Thyroid gland (tissue), 4 donors: Measurements from ENCODE around the gene KRT40. TPM values are rescaled to one million over a fixed set of nuclear protein-coding genes. Genes with fewer than 3 reads are reported as not detected.

ENCODE experiments used
- DNase-seq, 2 donors: peaks; one replicate each; pipeline ENCODE4 v3.0.0-alpha.2; 2019
- H3K27ac ChIP-seq, 3 donors: fragments of 200-600 bp; sonication (generic); 1 replicate in 2 of 3; 2 replicates in 1 of 3; pipeline ENCODE4 v1.5.1; 2016 to 2019; ENCODE audit warnings: mild to moderate bottlenecking in 1 of 3, moderate library complexity in 1 of 3
- H3K27me3 ChIP-seq: fragments of 200-600 bp; sonication (generic); one replicate; pipeline ENCODE4 v1.5.1; 2019
- H3K36me3 ChIP-seq, 2 donors: fragments of 200-600 bp; sonication (generic); one replicate each; pipeline ENCODE4 v1.5.1; 2016 to 2019
- H3K4me1 ChIP-seq, 2 donors: fragments of 200-600 bp; sonication (generic); one replicate each; pipeline ENCODE4 v1.5.1; 2017 to 2019
- H3K4me3 ChIP-seq, 3 donors: fragments of 200-600 bp; sonication (generic); replicated peaks in 1 of 3; 1 replicate in 2 of 3; 2 replicates in 1 of 3; pipeline ENCODE4 v1.5.1; 2016; ENCODE audit warnings: mild to moderate bottlenecking in 1 of 3
- H3K9me3 ChIP-seq: fragments of 200-600 bp; sonication (generic); one replicate; pipeline ENCODE4 v1.5.1; 2017
- CTCF ChIP-seq, 6 experiments: fragments of 200-600 bp in 3 of 6; fragments of 450-650 bp in 3 of 6; sonication (generic) in 3 of 6; IDR thresholded peaks; one replicate each; pipeline ENCODE4 v1.5.1; 2016 to 2019; ENCODE audit warnings: antibody characterized with exemption in 6 of 6, mild to moderate bottlenecking in 2 of 6, inconsistent platforms in 1 of 6, moderate library complexity in 1 of 6
- POLR2A ChIP-seq, 2 donors: fragments of 450-650 bp; IDR thresholded peaks; one replicate each; pipeline ENCODE4 v1.6.1; 2017; ENCODE audit warnings: antibody characterized with exemption in 2 of 2, mild to moderate bottlenecking in 2 of 2, moderate library complexity in 1 of 2
- WGBS, 2 donors: methylation state at CpG; one replicate each; pipeline ENCODE4 v1.1.5; 2017; 5-methylcytosine and 5-hydroxymethylcytosine counted together
- intact Hi-C: fragments of 100-400 bp; cut with DNase I; formaldehyde crosslinking; loops from one replicate; pipeline ENCODE4 v1.15.1; 2023
- small RNA-seq: library from RNA; depleted of rRNA; stranded (forward); fragments of <200 nt; gene quantifications from one replicate; pipeline ENCODE3, GENCODE V24; 2016
- total RNA-seq, 4 donors: library from RNA; depleted of rRNA; stranded (reverse); fragments of >200 nt; gene quantifications; one replicate each; pipeline ENCODE4 v1.2.3, GENCODE V29; 2016

The KRT40 gene
- total RNA-seq, 4 donors from 2014 or later = not detected

GRCh38 chr17:40935624-40936023, 48.5 kb downstream of the KRT40 start:
- Histone ChIP-seq H3K4me3 (no peak overlapping the region), H3K4me1 (peaks cover 0 to 10% of the 10 kb centered on the region in 2 donors), H3K27ac (no peak overlapping the region), H3K36me3 (no peaks in the 10 kb centered on the region), H3K27me3 (no peaks in the 10 kb centered on the region), H3K9me3 (no peaks in the 10 kb centered on the region)
- 72 to 82% methylated on average over 3 of the region's 3 CpGs for WGBS, 2 donors
- no peak for TF ChIP-seq POLR2A (IDR thresholded peaks at IDR 0.05)
- no peak for TF ChIP-seq CTCF (IDR thresholded peaks at IDR 0.05)
- intact Hi-C loops = no loop called here
- no peak for DNase-seq

GRCh38 chr17:40932608-40933007, 51.5 kb downstream of the KRT40 start:
- Histone ChIP-seq H3K4me1 (peaks cover 0 to 10% of the 10 kb centered on the region in 2 donors), H3K4me3 (no peak overlapping the region), H3K36me3 (no peaks in the 10 kb centered on the region), H3K27ac (no peak overlapping the region), H3K9me3 (no peaks in the 10 kb centered on the region), H3K27me3 (no peaks in the 10 kb centered on the region)
- 30% methylated on average over 2 of the region's 2 CpGs for WGBS, 2 donors
- no peak for TF ChIP-seq POLR2A (IDR thresholded peaks at IDR 0.05)
- TF ChIP-seq CTCF (IDR thresholded peaks at IDR 0.05) = no peak
- intact Hi-C loops = no loop called here
- peak in 1 of 2 donors; percentile 17 for DNase-seq

- Histone ChIP-seq H3K4me3 (no peak overlapping the region), H3K27me3 (no peaks in the 10 kb centered on the region), H3K36me3 (no peaks in the 10 kb centered on the region), H3K9me3 (no peaks in the 10 kb centered on the region), H3K4me1 (peaks cover 0 to 10% of the 10 kb centered on the region in 2 donors), H3K27ac (no peak overlapping the region)
- 72 to 83% methylated on average over 3 of the region's 3 CpGs for WGBS, 2 donors
- TF ChIP-seq POLR2A (IDR thresholded peaks at IDR 0.05) = no peak
- intact Hi-C loops = no loop called here
- no peak for DNase-seq
Observed at GRCh38 chr17:40931311-40931710, 52.8 kb downstream of the KRT40 start.

Small RNA genes lying within 50 kb of the gene (small RNA-seq; reads per million reads assigned to genes)
- gene KRTAP3-4P = not detected

Other genes starting within 250 kb of the KRT40 start
- gene KRT25, start 229.0 kb downstream of the KRT40 start, total RNA-seq = not detected
- not detected for gene KRT26, start 212.1 kb downstream of the KRT40 start, total RNA-seq
- not detected for gene KRT27, start 201.8 kb downstream of the KRT40 start, total RNA-seq
- gene KRT28, start 184.4 kb downstream of the KRT40 start, total RNA-seq = not detected
- gene KRT10, start 161.7 kb downstream of the KRT40 start, total RNA-seq = 10 to 100 TPM in 2 of 4 donors, 1 to 10 TPM in 2; 1.3 to 10.8 (median 8.8) TPM
- gene KRT12, start 117.1 kb downstream of the KRT40 start, total RNA-seq = not detected
- not detected for gene KRT20, start 99.1 kb downstream of the KRT40 start, total RNA-seq
- gene KRT23, start 46.7 kb downstream of the KRT40 start, total RNA-seq = 1 to 10 TPM in 1 of 4 donors, not detected in 3; 4.6 TPM
- gene KRT39, start 17.4 kb downstream of the KRT40 start, total RNA-seq = not detected
- not detected for gene KRTAP3-3, start 9.8 kb upstream of the KRT40 start, total RNA-seq
- not detected for gene KRTAP3-2, start 15.6 kb upstream of the KRT40 start, total RNA-seq
- not detected for gene KRTAP3-1, start 24.8 kb upstream of the KRT40 start, total RNA-seq
- not detected for gene KRTAP1-5, start 42.9 kb upstream of the KRT40 start, total RNA-seq
- not detected for gene KRTAP1-4, start 45.9 kb upstream of the KRT40 start, total RNA-seq
- gene KRTAP1-3, start 50.5 kb upstream of the KRT40 start, total RNA-seq = not detected
- not detected for gene KRTAP1-1, start 57.1 kb upstream of the KRT40 start, total RNA-seq
- not detected for gene KRTAP2-1, start 63.0 kb upstream of the KRT40 start, total RNA-seq
- gene KRTAP2-2, start 70.9 kb upstream of the KRT40 start, total RNA-seq = not detected
- gene KRTAP2-3, start 75.8 kb upstream of the KRT40 start, total RNA-seq = not detected
- gene KRTAP2-4, start 81.6 kb upstream of the KRT40 start, total RNA-seq = not detected
- not detected for gene KRTAP4-7, start 99.8 kb upstream of the KRT40 start, total RNA-seq
- not detected for gene KRTAP4-8, start 113.8 kb upstream of the KRT40 start, total RNA-seq
- not detected for gene KRTAP4-16, start 117.9 kb upstream of the KRT40 start, total RNA-seq
- not detected for gene KRTAP4-9, start 121.1 kb upstream of the KRT40 start, total RNA-seq
- gene KRTAP4-11, start 134.0 kb upstream of the KRT40 start, total RNA-seq = not detected
- not detected for gene KRTAP4-12, start 139.9 kb upstream of the KRT40 start, total RNA-seq
- not detected for gene KRTAP4-6, start 156.2 kb upstream of the KRT40 start, total RNA-seq
- not detected for gene KRTAP4-5, start 165.5 kb upstream of the KRT40 start, total RNA-seq
- not detected for gene KRTAP4-4, start 176.4 kb upstream of the KRT40 start, total RNA-seq
- gene KRTAP4-3, start 183.9 kb upstream of the KRT40 start, total RNA-seq = not detected
- not detected for gene KRTAP4-2, start 193.9 kb upstream of the KRT40 start, total RNA-seq
- not detected for gene KRTAP4-1, start 200.6 kb upstream of the KRT40 start, total RNA-seq
- not detected for gene KRTAP9-1, start 205.6 kb upstream of the KRT40 start, total RNA-seq
- not detected for gene KRTAP9-2, start 242.3 kb upstream of the KRT40 start, total RNA-seq
- gene KRTAP9-3, start 248.1 kb upstream of the KRT40 start, total RNA-seq = not detected